HFFc6 (cell line): Measurements from ENCODE around the gene POLR2M. TPM values are rescaled to one million over a fixed set of nuclear protein-coding genes. Genes with fewer than 3 reads are reported as not detected.
A peak's percentile ranks its signal among the peaks of the same experiment; 100 is the strongest.

ENCODE experiments used
- DNase-seq: peaks from one replicate; pipeline ENCODE4 v3.0.0-alpha.2; 2018
- H3K27ac Mint-ChIP-seq: 2 replicates; pipeline ENCODE4 v1.8.0; 2020; ENCODE audit warnings: mild to moderate bottlenecking, mixed read lengths
- H3K27me3 Mint-ChIP-seq: 2 replicates; pipeline ENCODE4 v1.8.0; 2021; ENCODE audit warnings: mild to moderate bottlenecking, moderate library complexity, mixed read lengths; ENCODE audit not compliant: insufficient read depth
- H3K36me3 Mint-ChIP-seq: 2 replicates; pipeline ENCODE4 v1.8.0; 2021; ENCODE audit warnings: low read depth, mixed read lengths
- H3K4me1 Mint-ChIP-seq: 2 replicates; pipeline ENCODE4 v1.8.0; 2020; ENCODE audit warnings: low read depth, mixed read lengths
- H3K4me3 Mint-ChIP-seq: 2 replicates; pipeline ENCODE4 v1.8.0; 2020; ENCODE audit warnings: mild to moderate bottlenecking, moderate library complexity, mixed read lengths
- H3K9me3 Mint-ChIP-seq: 2 replicates; pipeline ENCODE4 v1.8.0; 2020; ENCODE audit warnings: mild to moderate bottlenecking, mixed read lengths
- total RNA-seq, 6 experiments: library from RNA; stranded (reverse); fragmentation: NEBNext Ultra II Directional; extraction: Animal tissue kit (Norgen Biotek cat#: 25700); gene quantifications; 2 replicates in 1 of 6; 3 replicates in 5 of 6; pipeline ENCODE4 v1.2.3, GENCODE V29; 2021
- TF ChIP-seq, protein P1 (sequence below): fragments of 200-600 bp; sonication (generic); IDR thresholded peaks from 2 replicates; pipeline ENCODE4 v1.5.0; 2021; ENCODE audit warnings: antibody characterized with exemption, mild to moderate bottlenecking

POLR2M gene
- total RNA-seq, 6 experiments from 2014 or later = 66.5 to 77.7 (median 72.1) TPM

- peak; percentile 51 for DNase-seq
- Mint-ChIP-seq H3K36me3 (peaks cover 6% of the 10 kb centered on the region; the same call in 1 of the 2 replicates), H3K4me1 (peaks cover 16% of the 10 kb centered on the region), H3K27ac (no peak overlapping the region), H3K4me3 (no peak overlapping the region), H3K27me3 (no peaks in the 10 kb centered on the region; the same call in 1 of the 2 replicates), H3K9me3 (peaks cover 4% of the 10 kb centered on the region)
- TF ChIP-seq, protein P1, sequence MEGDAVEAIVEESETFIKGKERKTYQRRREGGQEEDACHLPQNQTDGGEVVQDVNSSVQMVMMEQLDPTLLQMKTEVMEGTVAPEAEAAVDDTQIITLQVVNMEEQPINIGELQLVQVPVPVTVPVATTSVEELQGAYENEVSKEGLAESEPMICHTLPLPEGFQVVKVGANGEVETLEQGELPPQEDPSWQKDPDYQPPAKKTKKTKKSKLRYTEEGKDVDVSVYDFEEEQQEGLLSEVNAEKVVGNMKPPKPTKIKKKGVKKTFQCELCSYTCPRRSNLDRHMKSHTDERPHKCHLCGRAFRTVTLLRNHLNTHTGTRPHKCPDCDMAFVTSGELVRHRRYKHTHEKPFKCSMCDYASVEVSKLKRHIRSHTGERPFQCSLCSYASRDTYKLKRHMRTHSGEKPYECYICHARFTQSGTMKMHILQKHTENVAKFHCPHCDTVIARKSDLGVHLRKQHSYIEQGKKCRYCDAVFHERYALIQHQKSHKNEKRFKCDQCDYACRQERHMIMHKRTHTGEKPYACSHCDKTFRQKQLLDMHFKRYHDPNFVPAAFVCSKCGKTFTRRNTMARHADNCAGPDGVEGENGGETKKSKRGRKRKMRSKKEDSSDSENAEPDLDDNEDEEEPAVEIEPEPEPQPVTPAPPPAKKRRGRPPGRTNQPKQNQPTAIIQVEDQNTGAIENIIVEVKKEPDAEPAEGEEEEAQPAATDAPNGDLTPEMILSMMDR = no peak
Measured at GRCh38 chr15:57727031-57727430, 20.5 kb downstream of the POLR2M start.

- Mint-ChIP-seq H3K4me3 (no peak overlapping the region), H3K9me3 (peaks cover 4% of the 10 kb centered on the region), H3K36me3 (peaks cover 6% of the 10 kb centered on the region; the same call in 1 of the 2 replicates), H3K27me3 (no peaks in the 10 kb centered on the region), H3K4me1 (peaks cover 27% of the 10 kb centered on the region), H3K27ac (no peak overlapping the region)
- TF ChIP-seq, protein P1 = no peak
- DNase-seq = no peak
Measured at GRCh38 chr15:57728436-57728835, 21.9 kb downstream of the POLR2M start.

- Mint-ChIP-seq H3K27me3 (no peaks in the 10 kb centered on the region), H3K27ac (no peak overlapping the region), H3K4me1 (peaks cover 27% of the 10 kb centered on the region), H3K4me3 (no peak overlapping the region), H3K36me3 (no peaks in the 10 kb centered on the region), H3K9me3 (no peaks in the 10 kb centered on the region)
- no peak for DNase-seq
- TF ChIP-seq, protein P1 = no peak
Measured at GRCh38 chr15:57730876-57731275, 24.4 kb downstream of the POLR2M start.

DNA sequence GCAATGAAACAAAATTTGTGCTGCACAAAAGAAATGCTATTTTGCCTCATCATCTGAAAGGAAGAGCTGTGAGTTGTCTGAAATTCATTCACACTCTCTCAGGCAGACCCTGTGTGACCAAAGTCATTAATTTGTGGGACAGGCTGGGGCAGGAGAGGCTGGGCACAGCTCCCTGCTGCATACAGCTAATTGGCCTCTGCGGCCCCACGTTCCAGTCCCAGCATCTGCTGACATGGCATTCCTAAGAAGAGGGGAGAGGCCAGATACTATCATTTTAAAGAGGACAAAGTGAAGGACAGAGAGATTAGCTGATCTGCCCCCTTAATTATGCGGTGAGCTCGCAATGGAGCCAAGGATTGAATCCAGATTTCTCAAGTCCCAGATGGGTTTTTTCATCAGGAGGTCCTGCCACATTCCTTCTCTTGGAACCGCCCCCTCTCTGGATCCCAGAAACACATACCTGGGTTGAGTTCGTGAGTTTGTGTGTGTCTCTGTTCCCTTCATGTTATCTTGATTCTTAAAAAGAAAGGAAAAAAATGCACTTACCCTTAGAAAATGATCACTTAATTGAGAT, 25.1 kb downstream of the POLR2M start:
- Mint-ChIP-seq H3K4me1 (peaks cover 22% of the 10 kb centered on the region), H3K9me3 (no peaks in the 10 kb centered on the region), H3K27ac (no peak overlapping the region), H3K4me3 (no peak overlapping the region), H3K27me3 (no peaks in the 10 kb centered on the region), H3K36me3 (peaks cover under 1% of the 10 kb centered on the region; the same call in 1 of the 2 replicates)
- TF ChIP-seq, protein P1 = no peak
- no peak for DNase-seq

- H3K36me3 Mint-ChIP-seq = peaks cover 7% of the 10 kb centered on the region
- TF ChIP-seq, protein P1 = peak; percentile 98
- 0 out of 2 replicates have a peak, but pooled peaks cover 4% of the 10 kb centered on the region for H3K9me3 Mint-ChIP-seq
- peak; percentile 54 for DNase-seq
- H3K27ac Mint-ChIP-seq = no peak overlapping the region
- H3K4me3 Mint-ChIP-seq = no peak overlapping the region
- H3K27me3 Mint-ChIP-seq = no peaks in the 10 kb centered on the region
- H3K4me1 Mint-ChIP-seq = peaks cover 11% of the 10 kb centered on the region
Measured at GRCh38 chr15:57732526-57733331, 26.2 kb downstream of the POLR2M start.
